A673 (cell line): Measurements from ENCODE around the gene CFAP298. TPM values are rescaled to one million over a fixed set of nuclear protein-coding genes. Genes with fewer than 3 reads are reported as not detected.
A peak's percentile ranks its signal among the peaks of the same experiment; 100 is the strongest.

Experiments used
- BruUV-seq: library from RNA; stranded (reverse); fragments of 400-500 nt; replicated peaks from 2 replicates; lab custom pipeline; 2021; lab: Mats Ljungman, UMichigan
- CTCF ChIA-PET: fragments of 300-600 bp; sonication (Branson Sonifier 250); formaldehyde crosslinking; loops from one replicate; lab custom pipeline; 2022; ENCODE audit warnings: antibody characterized with exemption; lab: Charles Lee
- POLR2A ChIA-PET: fragments of 300-600 bp; sonication (Branson Sonifier 250); formaldehyde crosslinking; loops from one replicate; lab custom pipeline; 2022; ENCODE audit warnings: antibody characterized with exemption; ENCODE audit not compliant: low non-redundant PET; lab: Charles Lee
- DNase-seq: peaks from one replicate; pipeline ENCODE4 v3.0.0-alpha.2; 2015; ENCODE audit warnings: low spot score
- H3K27ac ChIP-seq: fragments of 200-600 bp; sonication (generic); 2 replicates; pipeline ENCODE4 v1.5.1; 2016; ENCODE audit warnings: mixed run types, low read depth, mild to moderate bottlenecking, mixed read lengths, antibody characterized with exemption, low read length; ENCODE audit not compliant: poor library complexity, severe bottlenecking
- H3K27me3 ChIP-seq: fragments of 200-600 bp; sonication (generic); replicated peaks from 2 replicates; pipeline ENCODE4 v1.6.1; 2017; ENCODE audit warnings: mixed run types, low read depth, mild to moderate bottlenecking, mixed read lengths, antibody characterized with exemption, low read length; ENCODE audit not compliant: insufficient read depth, poor library complexity
- H3K36me3 ChIP-seq: fragments of 200-600 bp; sonication (generic); 2 replicates; pipeline ENCODE4 v1.6.1; 2016; ENCODE audit warnings: mixed run types, mild to moderate bottlenecking, mixed read lengths, antibody characterized with exemption, low read length; ENCODE audit not compliant: insufficient read depth, poor library complexity, severe bottlenecking
- H3K4me1 ChIP-seq: fragments of 200-600 bp; sonication (generic); 2 replicates; pipeline ENCODE4 v1.6.1; 2017; ENCODE audit warnings: mixed run types, mild to moderate bottlenecking, mixed read lengths, antibody characterized with exemption, low read length; ENCODE audit not compliant: insufficient read depth, poor library complexity, severe bottlenecking
- H3K4me3 ChIP-seq: fragments of 200-600 bp; sonication (generic); 2 replicates; pipeline ENCODE4 v1.5.1; 2016; ENCODE audit warnings: low read depth, mixed run types, mild to moderate bottlenecking, mixed read lengths, low read length; ENCODE audit not compliant: poor library complexity, severe bottlenecking
- H3K9me3 ChIP-seq: fragments of 200-600 bp; sonication (generic); 2 replicates; pipeline ENCODE4 v1.6.1; 2016; ENCODE audit warnings: mixed run types, low read depth, mild to moderate bottlenecking, mixed read lengths, antibody characterized with exemption, low read length; ENCODE audit not compliant: poor library complexity, severe bottlenecking
- CTCF ChIP-seq: fragments of 300-800, 200-600 bp; sonication (generic); conservative IDR thresholded peaks from 2 replicates; pipeline ENCODE4 v1.5.1; 2017; ENCODE audit warnings: low read depth, mild to moderate bottlenecking, antibody characterized with exemption, low read length, moderate library complexity, mixed read lengths
- EZH2 ChIP-seq: fragments of 200-600 bp; sonication (generic); IDR thresholded peaks from 2 replicates; pipeline ENCODE4 v1.6.1; 2017; ENCODE audit warnings: borderline replicate concordance, low read depth, mild to moderate bottlenecking, mixed read lengths, antibody characterized with exemption, low read length; ENCODE audit not compliant: poor library complexity, severe bottlenecking
- intact Hi-C: fragments of 100-400 bp; cut with micrococcal nuclease; formaldehyde crosslinking; loops from one replicate; pipeline ENCODE4 v1.10.0; 2022; ENCODE audit not compliant: unreplicated experiment
- total RNA-seq: library from RNA; stranded (reverse); gene quantifications from 2 replicates; pipeline ENCODE4 v1.2.3, GENCODE V29; 2021

Gene CFAP298
- total RNA-seq, 1 experiment from 2014 or later, result 55.2 TPM

- BruUV-seq, result no TSS peak
- ChIA-PET CTCF (no interaction called here), POLR2A (no interaction called here)
- no peak overlapping the region for H3K4me3 ChIP-seq
- no peaks in the 10 kb centered on the region for H3K9me3 ChIP-seq
- no peaks in the 10 kb centered on the region for H3K36me3 ChIP-seq
- peak; percentile 37 for DNase-seq
- intact Hi-C loops, result loop anchor here (2.0 kb wide), 1 partner anchor 173 kb away; no protein-coding TSS in a partner anchor
- no peaks in the 10 kb centered on the region for H3K4me1 ChIP-seq
- no peak overlapping the region for H3K27ac ChIP-seq
- TF ChIP-seq CTCF, result peak; percentile 72
- no peak for TF ChIP-seq EZH2
- no peaks in the 10 kb centered on the region for H3K27me3 ChIP-seq
Observed at GRCh38 chr21:32653326-32653901, 41.2 kb upstream of the CFAP298 start.

GRCh38 chr21:32648165-32648564, 36.0 kb upstream of the CFAP298 start:
- BruUV-seq, result no TSS peak
- DNase-seq, result no peak
- Histone ChIP-seq H3K4me1 (no peaks in the 10 kb centered on the region), H3K9me3 (no peaks in the 10 kb centered on the region), H3K4me3 (no peak overlapping the region), H3K36me3 (no peaks in the 10 kb centered on the region), H3K27me3 (no peaks in the 10 kb centered on the region), H3K27ac (no peak overlapping the region)
- POLR2A ChIA-PET, result no interaction called here
- TF ChIP-seq EZH2, result no peak
- TF ChIP-seq CTCF, result no peak
- intact Hi-C loops, result no loop called here
- CTCF ChIA-PET, result no interaction called here

- Histone ChIP-seq H3K27ac (no peak overlapping the region), H3K36me3 (no peaks in the 10 kb centered on the region), H3K27me3 (no peaks in the 10 kb centered on the region), H3K4me3 (no peak overlapping the region), H3K9me3 (no peaks in the 10 kb centered on the region), H3K4me1 (no peaks in the 10 kb centered on the region)
- ChIA-PET CTCF (no interaction called here), POLR2A (no interaction called here)
- BruUV-seq, result no TSS peak
- TF ChIP-seq EZH2, result no peak
- no peak for TF ChIP-seq CTCF
- no peak for DNase-seq
- intact Hi-C loops, result no loop called here
Observed at GRCh38 chr21:32645261-32646182, 33.3 kb upstream of the CFAP298 start.
